OCI-LY7 (cell line): ENCODE data around the gene PAK1.

Experiments used
- EZH2phosphoT487 ChIP-seq: fragments of 200-600 bp; sonication (generic); IDR thresholded peaks from 2 replicates; pipeline ENCODE4 v1.6.1; 2018; ENCODE audit warnings: low read depth, borderline replicate concordance, mild to moderate bottlenecking, mixed run types, antibody characterized with exemption, low read length, moderate library complexity, mixed read lengths
- TF ChIP-seq, protein P1 (sequence below): fragments of 200-600 bp; sonication (generic); conservative IDR thresholded peaks from 2 replicates; pipeline ENCODE4 v1.5.1; 2014; ENCODE audit warnings: mild to moderate bottlenecking, antibody characterized with exemption, low read length, moderate library complexity, mixed read lengths

DNA sequence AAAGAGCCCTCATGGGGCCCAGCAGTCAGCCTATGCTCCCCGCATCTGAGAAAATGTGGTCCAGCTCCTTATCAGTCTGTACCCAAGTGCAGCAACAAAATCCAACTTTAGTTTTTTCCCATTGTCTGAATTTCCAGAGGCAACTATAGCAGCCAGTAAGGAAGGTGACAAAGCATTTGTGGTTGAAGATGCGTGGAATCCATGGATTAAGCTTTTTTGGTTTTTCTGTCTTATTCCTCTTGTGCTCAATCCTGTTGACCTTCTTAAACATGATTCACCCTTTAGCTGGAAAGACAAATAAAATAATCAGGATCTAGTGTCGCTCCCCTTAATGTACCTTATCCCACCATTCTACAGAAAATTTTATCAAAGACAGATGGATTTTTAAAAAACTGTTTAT, 186.8 kb downstream of the PAK1 start:
- TF ChIP-seq, protein P1, sequence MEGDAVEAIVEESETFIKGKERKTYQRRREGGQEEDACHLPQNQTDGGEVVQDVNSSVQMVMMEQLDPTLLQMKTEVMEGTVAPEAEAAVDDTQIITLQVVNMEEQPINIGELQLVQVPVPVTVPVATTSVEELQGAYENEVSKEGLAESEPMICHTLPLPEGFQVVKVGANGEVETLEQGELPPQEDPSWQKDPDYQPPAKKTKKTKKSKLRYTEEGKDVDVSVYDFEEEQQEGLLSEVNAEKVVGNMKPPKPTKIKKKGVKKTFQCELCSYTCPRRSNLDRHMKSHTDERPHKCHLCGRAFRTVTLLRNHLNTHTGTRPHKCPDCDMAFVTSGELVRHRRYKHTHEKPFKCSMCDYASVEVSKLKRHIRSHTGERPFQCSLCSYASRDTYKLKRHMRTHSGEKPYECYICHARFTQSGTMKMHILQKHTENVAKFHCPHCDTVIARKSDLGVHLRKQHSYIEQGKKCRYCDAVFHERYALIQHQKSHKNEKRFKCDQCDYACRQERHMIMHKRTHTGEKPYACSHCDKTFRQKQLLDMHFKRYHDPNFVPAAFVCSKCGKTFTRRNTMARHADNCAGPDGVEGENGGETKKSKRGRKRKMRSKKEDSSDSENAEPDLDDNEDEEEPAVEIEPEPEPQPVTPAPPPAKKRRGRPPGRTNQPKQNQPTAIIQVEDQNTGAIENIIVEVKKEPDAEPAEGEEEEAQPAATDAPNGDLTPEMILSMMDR = no peak
- no peak for TF ChIP-seq EZH2phosphoT487
